ENCODE measurements around the gene GNLY.

GRCh38 chr2:85704038-85704437 is 9.9 kb downstream of the GNLY start:
- TF ChIP-seq CTCF (IDR thresholded peaks at IDR 0.05) (no peak), POLR2A (IDR thresholded peaks at IDR 0.05) (no peak)
